Left lobe of liver (tissue), 2 donors: ENCODE results near the gene ADGRA3. TPM values are rescaled to one million over a fixed set of nuclear protein-coding genes. Genes with fewer than 3 reads are reported as not detected.

ENCODE experiments used
- ATAC-seq: fragments of 200-7000 bp; cut with Tn5 transposase; one replicate; pipeline ENCODE4 v1.9.1; 2020; ENCODE audit warnings: mild to moderate bottlenecking, moderate library complexity
- DNase-seq: peaks from one replicate; pipeline ENCODE4 v3.0.0-alpha.2; 2020; ENCODE audit warnings: low spot score
- total RNA-seq: library from RNA; stranded (reverse); gene quantifications from one replicate; pipeline ENCODE4 v1.2.1, GENCODE V29; 2021
- donor health status: DM: no; HTN: no; CAD: no; lungs with moderate emphysema.
- donor health status: DM: no; HTN: yes; CAD: no.

Gene ADGRA3
- total RNA-seq, 1 donor from 2014 or later = 73.5 TPM

- no peak for DNase-seq
- no peak for ATAC-seq
Measured at GRCh38 chr4:22454216-22454838, 61.5 kb downstream of the ADGRA3 start.

GRCh38 chr4:22444813-22445212 is 71.1 kb downstream of the ADGRA3 start:
- DNase-seq = no peak
- no peak for ATAC-seq

- no peak for DNase-seq
- peak; percentile 56 for ATAC-seq
Measured at GRCh38 chr4:22442956-22443355, 72.9 kb downstream of the ADGRA3 start.

GRCh38 chr4:22440999-22441398 is 74.9 kb downstream of the ADGRA3 start:
- DNase-seq = no peak
- peak; percentile 71 for ATAC-seq

- ATAC-seq (no peak), DNase-seq (no peak)
Measured at GRCh38 chr4:22439947-22440346, 75.9 kb downstream of the ADGRA3 start.

GRCh38 chr4:22435652-22436051 is 80.2 kb downstream of the ADGRA3 start:
- DNase-seq (no peak), ATAC-seq (peak; percentile 83)

GRCh38 chr4:22434895-22435294 is 81.0 kb downstream of the ADGRA3 start:
- DNase-seq (peak; percentile 56), ATAC-seq (peak; percentile 84)

- ATAC-seq = no peak
Measured at GRCh38 chr4:22430626-22431025, 85.2 kb downstream of the ADGRA3 start.

GRCh38 chr4:22428441-22428840 is 87.4 kb downstream of the ADGRA3 start:
- no peak for ATAC-seq
- DNase-seq = no peak

More at GRCh38 chr4:22430626-22431025, 85.2 kb downstream of the ADGRA3 start:
- no peak for DNase-seq

- no peak for DNase-seq
Measured at GRCh38 chr4:22427675-22428074, 88.2 kb downstream of the ADGRA3 start.

GRCh38 chr4:22420291-22420690 is 95.6 kb downstream of the ADGRA3 start:
- ATAC-seq = no peak
- no peak for DNase-seq

More at GRCh38 chr4:22427675-22428074, 88.2 kb downstream of the ADGRA3 start:
- no peak for ATAC-seq

GRCh38 chr4:22417408-22417807 is 98.5 kb downstream of the ADGRA3 start:
- ATAC-seq (no peak), DNase-seq (no peak)

GRCh38 chr4:22416403-22416802 is 99.5 kb downstream of the ADGRA3 start:
- ATAC-seq = no peak
- no peak for DNase-seq

GRCh38 chr4:22414833-22415232 is 101.0 kb downstream of the ADGRA3 start:
- ATAC-seq (no peak), DNase-seq (no peak)

- DNase-seq (no peak), ATAC-seq (no peak)
Measured at GRCh38 chr4:22413471-22413870, 102.4 kb downstream of the ADGRA3 start.

GRCh38 chr4:22412013-22412412 is 103.9 kb downstream of the ADGRA3 start:
- no peak for ATAC-seq
- DNase-seq = no peak

GRCh38 chr4:22410645-22411247 is 105.1 kb downstream of the ADGRA3 start:
- peak; percentile 33 for ATAC-seq
- no peak for DNase-seq

- DNase-seq = no peak
- no peak for ATAC-seq
Measured at GRCh38 chr4:22408474-22408873, 107.4 kb downstream of the ADGRA3 start.

GRCh38 chr4:22407361-22407760 is 108.5 kb downstream of the ADGRA3 start:
- ATAC-seq (no peak), DNase-seq (no peak)

GRCh38 chr4:22398671-22399070 is 117.2 kb downstream of the ADGRA3 start:
- no peak for ATAC-seq
- no peak for DNase-seq

- ATAC-seq = no peak
- no peak for DNase-seq
Measured at GRCh38 chr4:22391551-22391950, 124.3 kb downstream of the ADGRA3 start.

- ATAC-seq (peak; percentile 84), DNase-seq (no peak)
Measured at GRCh38 chr4:22389240-22389870, 126.5 kb downstream of the ADGRA3 start.
